Aorta (tissue), 5 donors: Measurements from ENCODE around the gene ASF1B. TPM values are rescaled to one million over a fixed set of nuclear protein-coding genes. Genes with fewer than 3 reads are reported as not detected.

Source experiments
- ATAC-seq: fragments of 200-7000 bp; cut with Tn5 transposase; one replicate; pipeline ENCODE4 v1.9.1; 2022; ENCODE audit warnings: moderate library complexity; ENCODE audit not compliant: low FRiP score
- DNase-seq, 2 donors: peaks; one replicate each; pipeline ENCODE4 v3.0.0-alpha.2; 2020
- H3K27ac ChIP-seq, 2 donors: one replicate each; pipeline ENCODE4 v1.5.1; 2013; ENCODE audit warnings: low read length in 2 of 2, mild to moderate bottlenecking in 2 of 2, moderate library complexity in 2 of 2, control low read depth in 1 of 2, inconsistent platforms in 1 of 2, low read depth in 1 of 2
- H3K27me3 ChIP-seq, 2 donors: one replicate each; pipeline ENCODE4 v1.6.1; 2013; ENCODE audit warnings: control low read depth in 1 of 2, low read length in 1 of 2, mild to moderate bottlenecking in 1 of 2, moderate library complexity in 1 of 2; ENCODE audit not compliant: insufficient read depth in 2 of 2, control insufficient read depth in 1 of 2
- H3K36me3 ChIP-seq, 2 donors: one replicate each; pipeline ENCODE4 v1.6.1; 2013; ENCODE audit warnings: control low read depth in 1 of 2, low read length in 1 of 2, mild to moderate bottlenecking in 1 of 2; ENCODE audit not compliant: insufficient read depth in 2 of 2, control insufficient read depth in 1 of 2
- H3K4me1 ChIP-seq, 2 donors: one replicate each; pipeline ENCODE4 v1.6.1; 2013; ENCODE audit warnings: low read length in 2 of 2, control low read depth in 1 of 2, mild to moderate bottlenecking in 1 of 2, moderate library complexity in 1 of 2; ENCODE audit not compliant: insufficient read depth in 2 of 2, control insufficient read depth in 1 of 2
- H3K4me3 ChIP-seq, 2 donors: one replicate each; pipeline ENCODE4 v1.5.1; 2013; ENCODE audit warnings: low read length in 2 of 2, control low read depth in 1 of 2, mild to moderate bottlenecking in 1 of 2
- H3K9me3 ChIP-seq: one replicate; pipeline ENCODE4 v1.6.1; 2013; ENCODE audit warnings: mild to moderate bottlenecking, low read length; ENCODE audit not compliant: control insufficient read depth
- WGBS, 2 donors: extraction: QIAGEN DNeasy Blood & Tissue Kit; methylation state at CpG; one replicate each; pipeline ENCODE4 v1.1.7; 2013; 5-methylcytosine and 5-hydroxymethylcytosine counted together
- intact Hi-C, 2 donors: fragments of 100-400 bp; cut with DNase I; formaldehyde crosslinking; loops; one replicate each; pipeline versions ENCODE4 v1.14.2 to v1.15.0; 2022
- polyA plus RNA-seq, 2 donors: library from polyadenylated mRNA; stranded (reverse); fragments of 200-250 nt; gene quantifications; one replicate each; pipeline ENCODE4 v1.2.3, GENCODE V29; 2013
- total RNA-seq, 2 donors: library from RNA; stranded (reverse); fragmentation: NEBNext Ultra II Directional; extraction: Animal tissue kit (Norgen Biotek cat#: 25700); gene quantifications; one replicate each; pipeline ENCODE4 v1.2.1, GENCODE V29; 2021
- donor health status: healthy with polysubstance abuse.
- donor health status: Bipolar disorder and iron deficiency.
- donor health status: DM: no; HTN: no; CAD: no.
- donor health status: DM: no; HTN: no; CAD: no.
- donor health status: DM: yes; HTN: yes; CAD: no.

Gene ASF1B
- total and polyA plus RNA-seq, 4 donors = 0.49 to 2.0 (median 1.3) TPM

DNA sequence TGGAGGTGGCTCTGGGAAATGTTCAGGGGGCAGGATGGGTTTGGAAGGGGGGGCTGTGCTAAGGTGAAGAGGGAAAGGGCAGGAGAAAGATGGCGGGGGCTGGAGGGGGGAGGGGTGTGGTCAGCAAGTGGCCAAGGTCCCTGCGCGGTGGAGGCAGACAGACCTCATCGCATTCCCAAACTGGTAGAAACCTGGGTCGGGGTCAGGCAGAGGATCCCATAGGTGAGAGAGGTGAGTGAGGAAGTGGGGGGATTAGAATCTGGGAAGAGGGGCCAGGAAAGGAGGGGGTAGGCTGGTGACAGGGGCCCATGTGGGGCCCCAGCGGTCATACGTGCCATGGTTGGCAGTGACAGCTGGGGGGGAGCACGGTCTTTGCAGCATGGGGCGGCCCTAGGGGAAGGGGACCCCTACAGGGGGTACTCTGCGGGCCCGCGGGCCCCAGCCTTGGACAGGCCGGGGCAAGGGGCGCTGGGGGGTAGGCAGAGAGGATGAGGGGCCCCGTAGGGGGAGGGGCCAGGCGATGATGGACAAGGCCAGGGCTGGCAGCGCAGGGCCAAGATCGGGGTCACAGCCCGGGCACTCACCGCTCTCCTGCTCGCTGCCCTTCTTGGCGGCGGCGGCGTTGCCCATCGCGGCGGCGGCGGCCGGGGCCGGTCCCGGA, 19.3 kb downstream of the ASF1B start:
- DNase-seq (peak; percentile 68 to 83), ATAC-seq (no peak)
- no peaks in the 10 kb centered on the region for H3K4me1 ChIP-seq
- intact Hi-C loops = loop anchor here (5.0 kb wide), 1 partner anchor 35 kb away; no protein-coding TSS in a partner anchor
- H3K27me3 ChIP-seq = no peaks in the 10 kb centered on the region
- WGBS, 2 donors = 1 to 3% methylated on average over 11 to 33 of the region's 33 CpGs
- H3K4me3 ChIP-seq = peak overlapping the region; percentile 81 to 94
- no peaks in the 10 kb centered on the region for H3K9me3 ChIP-seq
- H3K27ac ChIP-seq = peak overlapping the region; percentile 39 to 80
- H3K36me3 ChIP-seq = no peaks in the 10 kb centered on the region

GRCh38 chr19:14116525-14116917, 19.9 kb downstream of the ASF1B start:
- intact Hi-C loops = loop anchor here (5.0 kb wide), 1 partner anchor 34 kb away; no protein-coding TSS in a partner anchor
- no peaks in the 10 kb centered on the region for H3K9me3 ChIP-seq
- no peak for DNase-seq
- H3K27me3 ChIP-seq = no peaks in the 10 kb centered on the region
- H3K4me1 ChIP-seq = no peaks in the 10 kb centered on the region
- peak overlapping the region; percentile 81 to 94 for H3K4me3 ChIP-seq
- no peak for ATAC-seq
- H3K36me3 ChIP-seq = no peaks in the 10 kb centered on the region
- peak overlapping the region in 1 of 2 donors; percentile 80 for H3K27ac ChIP-seq
- 1 to 2% methylated on average over 6 of the region's 6 CpGs for WGBS, 2 donors

DNA sequence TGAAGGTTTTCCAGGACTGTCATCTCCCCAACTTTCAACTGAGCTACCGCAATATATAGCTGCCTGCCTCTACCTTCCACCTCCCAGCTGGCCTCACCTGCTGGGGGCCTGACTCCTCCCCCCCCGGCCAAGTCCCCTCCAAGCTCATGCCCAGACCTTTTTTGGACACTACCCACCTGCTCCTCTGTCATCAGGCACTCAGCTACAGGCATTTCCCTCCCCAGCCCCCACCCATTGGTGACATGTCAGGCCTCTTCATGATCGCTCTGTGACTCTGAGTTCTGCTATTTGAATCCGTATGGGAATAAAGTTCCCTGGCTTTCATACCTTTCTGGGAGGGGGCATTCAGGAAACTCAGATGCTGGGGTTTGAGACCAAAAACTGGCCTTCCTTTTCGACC, 20.6 kb downstream of the ASF1B start:
- no peaks in the 10 kb centered on the region for H3K27me3 ChIP-seq
- H3K36me3 ChIP-seq = no peaks in the 10 kb centered on the region
- H3K27ac ChIP-seq = no peak overlapping the region
- H3K4me1 ChIP-seq = no peaks in the 10 kb centered on the region
- intact Hi-C loops = loop anchor here (2.0 to 5.0 kb wide), 2 partner anchors 19 to 33 kb away; no protein-coding TSS in a partner anchor
- H3K4me3 ChIP-seq = peak overlapping the region in 1 of 2 donors; percentile 81
- no peak for ATAC-seq
- DNase-seq = no peak
- 36 to 41% methylated on average over 5 of the region's 5 CpGs for WGBS, 2 donors
- no peaks in the 10 kb centered on the region for H3K9me3 ChIP-seq

- no peaks in the 10 kb centered on the region for H3K36me3 ChIP-seq
- intact Hi-C loops = loop anchor here (2.0 to 5.0 kb wide), 2 partner anchors 18 to 33 kb away; no protein-coding TSS in a partner anchor
- H3K4me3 ChIP-seq = no peak overlapping the region
- no peaks in the 10 kb centered on the region for H3K4me1 ChIP-seq
- ATAC-seq = no peak
- H3K27ac ChIP-seq = peak overlapping the region in 1 of 2 donors; percentile 36
- H3K27me3 ChIP-seq = no peaks in the 10 kb centered on the region
- no peaks in the 10 kb centered on the region for H3K9me3 ChIP-seq
- DNase-seq = peak; percentile 78 to 82
- WGBS, 2 donors = 44 to 45% methylated on average over 9 of the region's 9 CpGs
Measured at GRCh38 chr19:14114854-14115253, 21.5 kb downstream of the ASF1B start.

DNA sequence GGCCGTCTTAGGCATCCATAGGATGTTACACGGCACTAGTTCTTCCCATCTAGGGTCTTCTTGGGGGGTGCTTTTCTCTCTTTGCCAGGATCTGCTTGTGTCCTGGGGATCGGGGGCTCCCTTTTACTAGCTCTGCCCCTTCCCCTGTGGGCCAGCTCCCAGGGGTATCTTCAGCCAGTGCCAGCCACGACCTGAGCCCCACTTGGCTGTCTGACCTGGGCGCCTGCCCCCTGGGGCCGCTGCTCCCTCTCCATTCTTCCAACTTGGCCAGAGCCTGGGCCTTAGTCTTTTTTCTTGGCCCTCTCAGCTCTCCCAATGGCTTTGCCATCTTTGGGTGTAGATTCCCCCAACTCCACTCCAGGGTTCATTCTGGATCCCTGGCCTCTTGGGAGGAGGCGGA, 21.9 kb downstream of the ASF1B start:
- no peak overlapping the region for H3K4me3 ChIP-seq
- no peaks in the 10 kb centered on the region for H3K27me3 ChIP-seq
- H3K36me3 ChIP-seq = no peaks in the 10 kb centered on the region
- H3K4me1 ChIP-seq = no peaks in the 10 kb centered on the region
- ATAC-seq (no peak), DNase-seq (no peak)
- H3K9me3 ChIP-seq = no peaks in the 10 kb centered on the region
- 70 to 75% methylated on average over 7 of the region's 7 CpGs for WGBS, 2 donors
- H3K27ac ChIP-seq = peak overlapping the region in 1 of 2 donors; percentile 36
- intact Hi-C loops = loop anchor here in 1 of 2 donors (2.0 kb wide), 1 partner anchor 18 kb away; no protein-coding TSS in a partner anchor

DNA sequence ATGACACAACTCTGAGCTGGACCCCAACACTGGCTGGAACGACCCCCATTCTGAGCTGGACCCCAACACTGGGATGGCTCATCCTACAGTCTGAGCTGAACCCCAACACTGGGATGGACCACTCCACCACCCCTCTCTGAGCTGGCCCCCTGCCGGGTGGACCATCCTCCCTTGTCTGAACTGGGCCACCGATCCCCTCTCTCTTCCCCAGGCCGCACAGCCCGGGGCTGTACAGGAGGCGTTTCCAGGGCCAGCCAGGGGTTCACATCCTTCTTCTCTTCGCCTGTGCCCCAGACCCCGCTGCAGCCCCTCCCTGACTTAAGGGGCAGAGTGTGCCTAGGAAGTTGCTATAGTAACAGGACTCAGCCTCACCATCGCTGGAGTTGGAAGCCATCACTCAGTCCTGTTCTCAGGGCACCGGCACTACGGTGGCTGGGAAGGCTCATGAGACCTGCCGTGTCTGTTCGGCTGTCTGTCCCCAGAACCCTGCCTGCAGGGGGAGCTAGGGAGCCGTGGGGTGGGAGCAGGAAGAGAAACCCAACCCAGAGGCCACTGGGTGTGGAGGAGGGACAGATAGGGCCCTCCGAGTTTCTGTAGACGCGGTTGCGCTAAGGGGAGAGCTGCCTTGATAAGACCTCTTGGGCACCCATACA, 22.5 kb downstream of the ASF1B start:
- no peaks in the 10 kb centered on the region for H3K27me3 ChIP-seq
- H3K4me1 ChIP-seq = no peaks in the 10 kb centered on the region
- DNase-seq (peak in 1 of 2 donors; percentile 60), ATAC-seq (no peak)
- H3K4me3 ChIP-seq = no peak overlapping the region
- intact Hi-C loops = loop anchor here in 1 of 2 donors (2.0 kb wide), 1 partner anchor 17 kb away; no protein-coding TSS in a partner anchor
- 71 to 74% methylated on average over 18 of the region's 18 CpGs for WGBS, 2 donors
- peak overlapping the region; percentile 61 to 87 for H3K27ac ChIP-seq
- no peaks in the 10 kb centered on the region for H3K9me3 ChIP-seq
- H3K36me3 ChIP-seq = no peaks in the 10 kb centered on the region

GRCh38 chr19:14112809-14113385, 23.5 kb downstream of the ASF1B start:
- peak; percentile 70 to 82 for DNase-seq
- H3K4me3 ChIP-seq = no peak overlapping the region
- no peaks in the 10 kb centered on the region for H3K9me3 ChIP-seq
- peak overlapping the region; percentile 61 to 87 for H3K27ac ChIP-seq
- 18 to 21% methylated on average over 12 of the region's 12 CpGs for WGBS, 2 donors
- H3K27me3 ChIP-seq = no peaks in the 10 kb centered on the region
- no peaks in the 10 kb centered on the region for H3K4me1 ChIP-seq
- intact Hi-C loops = no loop called here
- ATAC-seq = no peak
- H3K36me3 ChIP-seq = no peaks in the 10 kb centered on the region

DNA sequence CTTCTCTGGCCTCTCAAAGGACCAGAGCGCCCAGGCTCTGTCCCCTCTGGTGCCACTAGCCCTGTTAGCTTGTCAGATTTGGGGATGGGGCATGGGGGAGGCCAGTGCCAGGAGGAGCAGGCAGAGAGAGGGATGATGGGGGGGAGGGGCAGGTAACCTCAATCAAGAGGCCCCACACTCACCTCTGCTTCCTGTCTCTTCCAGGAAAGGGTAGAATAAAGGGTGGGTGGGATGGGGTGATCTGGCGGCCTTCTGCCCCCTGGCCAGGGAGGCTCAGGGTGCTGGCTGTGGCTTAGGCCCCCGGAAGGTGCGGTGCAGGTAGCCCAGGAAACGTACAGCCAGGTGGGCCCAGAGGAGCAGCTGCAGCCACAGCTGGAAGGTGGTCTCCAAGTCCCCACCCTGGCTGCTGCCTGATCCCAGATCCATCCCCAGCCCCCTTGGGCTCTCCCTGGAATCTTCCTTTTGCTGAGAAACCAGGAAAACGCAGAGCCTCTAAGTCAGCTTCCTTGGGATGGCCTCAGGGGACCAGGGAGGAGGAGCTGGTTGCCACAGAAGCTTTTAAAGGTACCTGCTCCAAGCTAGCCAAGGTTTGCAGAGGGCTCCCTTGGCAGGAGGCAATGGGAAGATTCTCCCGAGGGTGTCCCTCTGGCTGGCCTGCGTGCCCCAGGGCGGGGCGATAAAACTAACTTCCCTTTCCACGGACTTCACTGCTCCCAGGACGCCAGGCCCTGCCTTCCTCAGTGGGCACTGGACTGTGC, 24.2 kb downstream of the ASF1B start:
- no peaks in the 10 kb centered on the region for H3K27me3 ChIP-seq
- intact Hi-C loops = no loop called here
- 38 to 41% methylated on average over 11 to 12 of the region's 12 CpGs for WGBS, 2 donors
- H3K27ac ChIP-seq = peak overlapping the region; percentile 24 to 87
- no peaks in the 10 kb centered on the region for H3K36me3 ChIP-seq
- DNase-seq = peak in 1 of 2 donors; percentile 67
- no peak overlapping the region for H3K4me3 ChIP-seq
- ATAC-seq = no peak
- no peaks in the 10 kb centered on the region for H3K9me3 ChIP-seq
- no peaks in the 10 kb centered on the region for H3K4me1 ChIP-seq
